SKM-1 treated with dmso at 0.1 percent for 144 hours (cell line): ENCODE measurements around the gene TBC1D14.

Experiments
- DNase-seq: peaks from one replicate; lab custom pipeline; 2025; ENCODE audit not compliant: unreplicated experiment; lab: John Stamatoyannopoulos, UW

Gene TBC1D14, protein sequence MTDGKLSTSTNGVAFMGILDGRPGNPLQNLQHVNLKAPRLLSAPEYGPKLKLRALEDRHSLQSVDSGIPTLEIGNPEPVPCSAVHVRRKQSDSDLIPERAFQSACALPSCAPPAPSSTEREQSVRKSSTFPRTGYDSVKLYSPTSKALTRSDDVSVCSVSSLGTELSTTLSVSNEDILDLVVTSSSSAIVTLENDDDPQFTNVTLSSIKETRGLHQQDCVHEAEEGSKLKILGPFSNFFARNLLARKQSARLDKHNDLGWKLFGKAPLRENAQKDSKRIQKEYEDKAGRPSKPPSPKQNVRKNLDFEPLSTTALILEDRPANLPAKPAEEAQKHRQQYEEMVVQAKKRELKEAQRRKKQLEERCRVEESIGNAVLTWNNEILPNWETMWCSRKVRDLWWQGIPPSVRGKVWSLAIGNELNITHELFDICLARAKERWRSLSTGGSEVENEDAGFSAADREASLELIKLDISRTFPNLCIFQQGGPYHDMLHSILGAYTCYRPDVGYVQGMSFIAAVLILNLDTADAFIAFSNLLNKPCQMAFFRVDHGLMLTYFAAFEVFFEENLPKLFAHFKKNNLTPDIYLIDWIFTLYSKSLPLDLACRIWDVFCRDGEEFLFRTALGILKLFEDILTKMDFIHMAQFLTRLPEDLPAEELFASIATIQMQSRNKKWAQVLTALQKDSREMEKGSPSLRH

DNA sequence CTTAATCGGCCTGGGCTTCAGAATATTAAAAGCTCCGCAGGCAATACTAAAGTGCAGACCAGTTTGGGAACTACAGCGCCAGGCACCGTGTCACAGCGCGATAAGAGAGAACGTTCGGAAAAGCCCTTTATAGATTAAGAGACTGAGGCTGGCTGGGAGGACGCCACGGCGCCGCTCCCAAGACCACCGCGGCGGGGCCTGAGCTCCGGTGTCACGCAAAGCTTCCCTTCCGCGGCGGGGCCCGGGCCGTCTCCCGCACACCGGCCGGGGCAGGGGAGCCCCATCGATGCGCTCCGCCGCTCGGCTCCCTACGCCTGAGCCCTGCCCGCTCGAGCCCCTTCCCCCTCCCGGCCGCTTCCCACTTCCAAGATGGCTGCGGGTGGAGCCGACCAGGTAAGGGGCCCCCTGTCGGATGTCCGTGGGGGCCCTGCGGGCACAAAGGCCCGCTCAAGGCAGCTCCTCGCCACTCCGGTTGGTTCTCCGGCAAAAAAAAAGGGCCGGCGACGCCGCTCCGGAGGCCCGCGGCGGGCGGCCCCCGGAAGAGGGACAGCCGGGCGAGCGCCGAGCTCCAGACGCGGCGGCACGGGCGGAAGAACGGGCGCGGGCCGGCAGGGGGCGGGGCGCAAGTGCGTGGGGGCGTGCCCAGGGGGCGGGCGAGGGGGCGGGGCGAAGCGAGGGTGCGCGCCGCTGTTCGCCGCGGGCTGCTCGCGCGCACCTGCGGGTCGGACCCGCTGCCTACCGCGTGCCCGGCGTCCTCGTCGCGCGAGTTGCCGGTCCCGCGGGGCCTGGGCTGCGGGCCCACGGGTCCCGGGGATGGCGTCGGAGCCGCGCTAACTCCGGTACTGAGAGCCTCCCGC is at the start of gene TBC1D14:
Gene TBC1D14, plus strand, starts transcription at position 714 of the 857 bp plus-strand sequence. CDS start 13,564 bp downstream, outside the sequence.
- peak; percentile 87 for DNase-seq

DNA sequence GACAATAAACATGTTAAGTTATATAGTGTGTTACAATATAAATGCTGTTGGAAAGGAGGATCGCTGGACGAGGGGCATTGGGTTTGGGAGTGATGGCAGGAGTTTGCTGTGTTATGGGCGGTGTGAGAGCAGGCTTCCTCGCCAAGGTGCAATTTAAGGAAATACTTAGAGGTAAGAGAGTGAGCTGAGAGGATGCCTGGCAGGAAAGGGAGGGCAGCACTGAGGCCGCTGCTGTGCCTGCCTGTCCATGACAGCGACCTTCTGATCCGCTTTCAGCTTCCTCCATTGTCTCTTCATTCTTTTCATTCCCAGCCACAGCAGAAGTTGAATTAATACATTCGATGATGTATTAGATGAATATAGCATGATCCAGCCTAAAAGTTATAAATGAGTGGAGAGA is 41.2 kb upstream of the TBC1D14 start:
- DNase-seq, result no peak

DNA sequence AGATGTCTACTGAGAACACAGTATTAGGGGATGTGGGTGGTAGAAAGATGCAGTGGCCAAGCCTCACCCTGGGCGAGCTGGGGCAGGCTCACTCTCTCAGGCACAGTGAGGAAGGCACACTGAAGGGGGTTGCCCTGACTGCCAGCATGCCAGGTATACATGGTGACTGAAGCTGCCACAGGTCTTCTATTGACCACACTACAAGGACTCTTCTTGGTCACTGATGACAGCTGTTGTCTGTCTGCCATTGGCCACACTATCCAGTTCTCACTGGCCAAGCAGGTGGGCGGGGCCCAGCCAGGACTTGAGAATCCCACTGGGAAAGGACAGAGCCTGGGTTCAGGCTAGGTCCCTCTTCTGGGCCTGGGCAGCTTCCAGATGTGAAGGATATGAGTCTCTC is 39.7 kb upstream of the TBC1D14 start:
- DNase-seq, result no peak

DNA sequence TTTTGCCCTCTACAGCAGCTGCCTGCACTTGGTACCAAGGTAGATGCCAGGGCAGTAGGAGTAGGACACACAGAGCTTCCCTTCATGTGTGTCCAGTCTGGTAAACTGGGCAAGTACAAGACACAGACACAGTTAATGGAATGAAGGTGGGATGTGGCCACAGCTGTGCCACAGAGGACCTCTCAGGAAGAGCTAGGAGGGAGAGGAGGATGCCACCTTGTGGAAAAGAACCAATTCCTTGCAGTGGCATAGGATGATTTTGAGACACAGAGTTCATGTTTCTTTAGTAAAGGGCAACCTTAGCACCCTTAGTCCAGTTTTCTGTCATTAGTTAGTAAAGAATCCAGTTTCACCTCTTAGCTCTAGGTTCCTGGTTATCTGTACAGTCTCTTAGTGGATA is 36.3 kb upstream of the TBC1D14 start:
- no peak for DNase-seq

DNA sequence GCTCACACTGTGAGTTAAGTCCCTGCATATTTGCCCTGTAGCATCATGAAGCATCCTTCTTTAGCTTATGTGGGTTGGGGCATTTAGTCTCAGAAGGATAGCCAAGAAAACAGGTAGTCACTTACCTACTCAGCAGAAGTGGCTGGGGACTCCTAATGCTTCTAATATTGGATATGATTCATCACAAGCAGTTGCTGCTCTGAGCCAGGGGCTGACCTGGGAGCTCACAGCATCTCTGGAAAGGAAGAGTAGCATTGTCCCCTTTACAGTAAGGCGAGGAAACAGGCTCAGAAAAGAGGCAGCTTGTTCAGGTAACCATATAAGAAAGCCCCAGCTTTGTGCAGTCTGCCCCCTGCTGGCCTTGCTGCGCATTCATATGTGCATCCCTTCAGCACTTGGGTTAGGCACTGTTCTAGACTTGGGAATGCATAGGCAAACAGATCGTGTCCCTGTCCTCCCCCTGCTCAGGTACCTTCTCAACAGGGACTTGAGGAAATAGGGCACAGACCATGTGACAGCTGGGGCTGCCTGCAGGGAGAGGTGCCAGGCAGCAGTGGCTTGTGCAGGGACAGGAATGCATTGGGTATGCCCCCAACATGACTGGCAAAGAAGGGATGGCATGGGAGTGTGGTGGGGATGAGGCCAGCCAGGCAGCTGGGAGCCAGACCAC is 35.7 kb upstream of the TBC1D14 start:
- peak; percentile 64 for DNase-seq

DNA sequence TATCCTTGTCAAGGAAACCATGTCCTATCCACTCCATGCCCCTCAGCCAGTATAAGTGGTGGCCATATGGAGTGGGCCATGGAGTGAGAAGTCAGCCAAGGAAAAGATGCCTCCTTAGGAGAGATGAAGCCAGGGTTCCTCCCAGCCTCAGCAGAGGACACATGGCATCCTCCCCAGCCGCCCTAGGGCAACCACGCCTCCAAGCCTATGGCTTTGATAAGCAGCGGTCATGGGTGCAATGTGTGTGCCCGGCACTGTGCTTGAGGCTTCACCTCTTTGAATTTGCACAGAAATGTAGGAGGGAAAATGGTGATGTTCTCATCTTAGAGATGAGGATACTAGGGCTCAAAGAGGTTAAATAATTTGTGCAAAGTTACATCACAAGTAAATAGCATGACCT is 34.6 kb upstream of the TBC1D14 start:
- DNase-seq, result no peak

DNA sequence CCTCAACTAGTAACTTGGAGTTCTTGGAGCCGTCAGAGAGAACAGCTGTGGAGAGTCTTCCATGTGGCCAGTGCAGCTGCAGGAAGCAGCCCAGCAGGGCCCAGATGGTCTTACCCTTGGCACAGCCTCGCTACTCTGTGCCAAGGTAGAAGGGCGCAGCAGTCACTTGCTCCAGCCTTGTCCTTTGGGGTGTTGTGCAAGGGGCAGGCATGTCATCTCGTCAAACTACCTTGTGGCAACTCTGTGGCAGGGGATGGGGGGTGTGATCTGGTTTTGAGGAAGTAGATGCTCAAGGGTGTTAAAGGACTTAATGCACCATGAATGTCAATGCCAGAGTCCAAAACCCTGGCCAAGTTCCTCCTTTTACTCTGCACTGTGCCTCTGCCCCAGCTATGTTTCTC is 34.2 kb upstream of the TBC1D14 start:
- peak; percentile 100 for DNase-seq

DNA sequence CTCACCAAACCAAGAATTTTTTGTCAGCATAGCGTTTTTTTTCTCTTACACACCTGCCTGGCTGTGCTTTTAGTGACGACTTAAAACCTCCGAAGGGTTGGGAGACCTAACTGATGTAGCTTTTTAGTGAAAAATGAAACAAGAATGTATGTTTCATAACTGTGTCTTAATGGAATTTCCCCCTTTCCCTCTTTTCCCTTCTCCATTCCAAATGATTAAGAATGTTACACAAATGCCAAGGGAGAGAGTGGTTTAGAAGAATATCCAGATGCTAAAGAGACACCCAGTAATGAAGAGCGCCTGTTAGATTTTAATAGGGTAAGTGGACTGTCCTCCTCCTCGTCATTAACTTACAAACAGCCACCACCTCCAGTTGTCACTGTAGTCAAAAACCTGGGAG is 33.2 kb upstream of the TBC1D14 start:
- no peak for DNase-seq

DNA sequence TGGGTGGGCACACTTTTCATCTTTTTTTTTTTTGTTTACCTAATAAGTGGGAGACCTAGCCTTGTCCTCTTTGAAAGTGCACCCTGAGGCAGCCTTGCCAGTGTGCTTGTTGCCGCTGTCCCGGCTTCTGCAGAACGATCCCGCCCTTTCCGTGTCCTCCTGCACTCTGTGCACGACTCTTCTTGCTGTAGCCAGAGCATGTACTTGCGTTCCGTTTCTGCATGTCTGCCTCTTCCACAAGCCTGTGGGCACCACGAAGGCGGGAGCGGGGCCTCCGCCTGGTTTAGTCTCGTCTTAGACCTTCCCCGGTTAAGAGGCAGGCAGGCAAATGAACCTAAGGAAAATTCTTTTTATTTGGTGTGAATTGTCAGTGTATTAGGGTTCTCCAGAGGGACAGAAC is 32.6 kb upstream of the TBC1D14 start:
- DNase-seq, result no peak

DNA sequence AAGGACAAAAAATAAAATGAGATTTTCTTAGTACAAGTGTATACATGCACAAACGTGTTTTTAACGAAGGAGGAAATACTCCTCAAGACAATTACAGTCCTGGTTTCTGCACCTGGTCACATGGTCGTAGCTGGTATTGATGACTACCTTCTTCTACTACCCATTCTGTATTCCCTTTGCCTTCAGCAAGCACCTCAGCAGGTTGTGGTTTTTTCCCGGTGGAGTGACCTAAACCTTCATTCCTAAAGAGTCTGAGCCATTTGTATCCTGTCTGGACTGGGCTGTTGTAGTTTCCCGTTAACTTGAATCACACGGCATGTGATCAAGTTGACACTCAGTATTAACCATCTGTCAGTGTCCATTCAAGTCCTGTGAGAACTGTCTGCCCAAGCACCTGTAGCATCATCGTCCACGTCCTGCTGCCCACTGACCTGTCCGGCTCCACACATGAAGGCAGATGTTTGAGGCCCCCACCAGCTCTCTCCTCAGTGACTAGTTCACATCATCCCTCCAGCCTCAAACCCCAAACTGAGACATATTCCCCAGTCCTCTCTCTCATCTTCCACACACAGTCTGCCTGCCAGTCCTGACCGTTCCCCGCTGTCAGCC is 31.1 kb upstream of the TBC1D14 start:
- DNase-seq, result no peak

DNA sequence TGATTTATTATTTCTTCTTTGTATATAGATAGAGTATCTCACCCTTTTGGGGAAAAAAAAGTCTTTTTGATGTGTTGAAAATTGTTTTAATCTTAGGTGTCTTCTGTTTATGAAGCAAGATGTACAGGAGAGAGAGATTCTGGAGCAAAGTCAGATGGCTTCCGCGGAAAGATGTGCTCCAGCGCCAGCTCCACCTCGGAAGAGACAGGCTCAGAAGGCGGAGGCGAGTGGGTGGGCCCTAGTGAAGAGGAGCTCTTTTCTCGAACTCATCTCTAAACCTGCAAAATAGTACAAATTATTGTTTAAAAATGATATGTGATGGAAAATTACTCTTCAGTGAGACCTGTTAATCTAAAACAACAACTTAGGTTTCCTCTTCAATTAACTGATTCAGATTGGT is 28.9 kb upstream of the TBC1D14 start:
- no peak for DNase-seq

DNA sequence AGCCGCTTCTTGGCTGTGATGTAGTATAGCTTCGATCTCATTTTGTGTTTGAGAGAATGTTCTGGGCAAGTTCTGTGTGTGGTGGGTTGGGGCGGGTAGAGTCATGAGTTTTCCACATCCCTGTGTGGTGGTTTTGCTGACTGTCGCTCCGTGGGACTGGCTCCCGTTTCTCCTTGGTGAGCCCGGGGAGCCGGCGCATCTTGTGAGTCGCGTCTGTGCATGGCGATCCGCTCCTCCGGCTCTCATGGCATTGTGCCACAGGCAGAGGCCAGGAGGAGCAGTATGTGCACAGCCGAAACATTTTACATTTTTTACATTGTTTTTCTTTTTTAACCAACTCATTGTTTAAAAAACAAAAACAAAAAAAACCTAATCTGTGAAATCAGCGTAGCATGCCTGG is 27.7 kb upstream of the TBC1D14 start:
- no peak for DNase-seq

DNA sequence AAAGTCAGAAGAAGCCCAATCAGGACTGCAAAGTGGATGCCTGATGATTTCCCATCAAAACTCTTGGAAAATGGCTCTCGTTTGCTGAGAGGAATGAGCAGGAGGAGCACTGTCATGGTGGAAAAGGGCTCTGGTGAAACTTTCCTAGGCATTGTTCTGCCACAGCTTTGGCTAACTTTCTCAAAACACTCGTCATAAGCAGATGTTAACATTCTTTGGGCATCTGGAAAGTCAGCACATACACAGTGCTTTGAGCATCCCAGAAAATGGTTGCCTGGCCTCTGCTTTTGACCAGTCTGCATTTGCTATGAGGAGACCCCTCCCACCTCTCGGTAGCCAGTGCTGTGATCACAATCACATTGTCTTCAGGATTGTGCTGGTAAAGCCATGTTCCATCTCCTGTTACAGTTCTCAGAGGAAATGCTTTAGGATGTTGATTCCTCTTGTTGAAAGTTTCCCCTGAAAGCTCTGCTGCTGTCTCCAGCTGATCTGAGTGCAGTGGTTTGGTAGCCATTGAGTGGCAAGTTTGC is 25.2 kb upstream of the TBC1D14 start:
- no peak for DNase-seq

DNA sequence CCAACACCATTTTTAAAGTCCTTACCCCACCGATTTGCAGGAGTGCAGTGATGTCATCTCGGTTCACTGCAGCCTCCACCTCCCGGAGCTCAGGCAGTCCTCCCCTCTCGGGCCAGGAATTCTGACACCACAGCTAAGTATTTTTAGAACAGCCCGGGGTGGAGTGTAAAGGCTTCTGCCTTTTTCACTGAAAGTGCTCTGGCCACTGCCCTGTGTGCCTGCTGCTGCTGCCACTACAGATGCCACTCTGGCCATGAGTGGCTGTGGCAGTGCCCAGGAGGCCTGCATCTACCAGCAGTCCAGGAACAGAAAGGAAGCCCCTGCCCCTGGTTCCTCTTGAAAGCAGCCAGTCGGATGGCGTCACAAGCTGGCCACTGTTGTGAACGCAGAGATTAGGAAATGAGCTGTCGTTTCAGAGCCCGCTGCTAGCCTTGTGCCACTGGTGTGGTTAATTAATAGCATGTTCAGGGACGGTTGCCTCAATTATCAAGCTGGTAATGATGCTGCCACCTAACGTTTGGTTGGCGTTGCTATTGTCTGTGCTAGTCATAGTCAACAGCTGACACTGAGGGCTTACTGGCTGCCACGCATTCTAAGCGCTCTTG is 23.6 kb upstream of the TBC1D14 start:
- DNase-seq, result peak; percentile 87

DNA sequence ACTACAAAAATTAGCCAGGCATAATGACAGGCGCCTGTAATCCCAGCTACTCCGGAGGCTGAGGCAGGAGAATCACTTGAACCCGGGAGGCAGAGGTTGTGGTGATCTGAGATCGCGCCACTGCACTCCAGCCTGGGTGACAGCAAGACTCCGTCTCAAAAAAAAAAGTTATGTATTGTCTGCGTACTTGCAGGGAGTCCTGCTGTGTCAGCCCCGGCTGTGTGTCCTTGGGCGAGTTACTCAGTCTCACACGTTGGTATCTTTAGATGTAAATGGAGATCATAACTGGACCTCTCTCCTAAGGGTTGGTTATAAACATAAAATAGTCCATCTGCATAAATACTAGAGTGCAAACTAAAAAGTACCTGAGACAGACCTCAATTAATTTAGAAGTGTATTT is 22.7 kb upstream of the TBC1D14 start:
- no peak for DNase-seq

DNA sequence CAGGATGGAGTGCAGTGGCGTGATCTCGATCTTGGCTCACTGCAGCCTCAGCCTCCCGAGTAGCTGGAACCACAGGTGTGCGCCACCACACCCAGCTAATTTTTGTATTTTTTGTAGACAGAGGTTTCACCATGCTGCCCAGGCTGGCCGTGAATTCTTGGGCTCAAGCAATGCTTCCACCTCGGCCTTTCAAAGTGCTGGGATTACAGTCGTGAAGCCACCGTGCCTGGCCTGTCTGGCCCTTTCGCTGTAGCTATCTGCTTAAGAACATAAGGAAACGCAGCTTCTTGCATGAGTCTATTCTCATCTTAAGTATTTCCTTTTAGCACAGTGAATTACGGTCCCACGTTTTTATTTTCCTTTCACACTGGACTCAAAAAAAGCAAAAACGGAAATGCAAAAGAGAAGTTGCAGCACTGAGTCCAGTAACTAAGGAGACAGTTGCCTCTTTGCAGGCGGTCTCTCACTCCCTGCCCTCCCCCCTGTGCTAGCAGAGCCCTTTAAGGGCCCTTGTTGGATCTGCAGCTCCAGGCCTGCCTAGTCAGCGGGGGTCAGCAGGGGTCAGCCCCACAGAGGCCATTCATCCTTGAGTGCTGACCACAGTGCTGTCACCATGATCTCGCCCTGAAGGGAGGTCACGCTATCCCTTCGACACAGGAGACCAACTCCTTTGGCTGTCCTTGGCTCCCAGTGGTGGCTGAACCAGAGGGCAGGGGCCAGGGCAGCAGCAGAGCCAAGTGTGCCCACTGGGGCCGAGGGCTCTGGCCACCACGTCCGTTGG is 21.8 kb upstream of the TBC1D14 start:
- DNase-seq, result peak; percentile 92

DNA sequence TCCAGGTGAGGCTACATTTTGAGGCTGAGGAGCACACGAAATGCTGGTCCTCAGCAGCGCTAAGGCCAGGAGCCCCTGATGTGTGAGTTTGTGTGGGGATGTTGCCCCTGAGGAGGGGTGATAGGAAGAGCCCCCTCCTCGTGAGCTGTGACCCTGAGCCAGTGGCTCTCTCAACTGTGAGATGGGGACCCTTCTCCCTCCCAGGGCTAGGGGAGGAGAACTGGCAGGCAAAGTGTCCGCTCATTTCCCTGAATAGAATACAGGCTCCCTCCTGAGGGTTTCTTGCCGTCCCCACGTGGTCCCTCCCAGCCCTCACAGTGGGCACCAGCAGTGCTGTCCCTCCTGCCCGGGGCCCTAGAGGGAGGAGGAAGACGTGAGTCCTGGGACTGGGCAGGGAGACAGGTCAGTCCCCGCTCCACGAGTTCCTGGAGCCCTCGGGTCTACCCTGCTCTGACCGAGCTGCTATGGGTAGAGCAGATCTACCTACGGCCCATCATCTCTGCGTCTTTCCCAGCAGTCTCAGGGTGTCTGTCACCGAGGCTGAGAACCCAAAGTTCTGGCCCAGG is 21.0 kb upstream of the TBC1D14 start:
- DNase-seq, result no peak

DNA sequence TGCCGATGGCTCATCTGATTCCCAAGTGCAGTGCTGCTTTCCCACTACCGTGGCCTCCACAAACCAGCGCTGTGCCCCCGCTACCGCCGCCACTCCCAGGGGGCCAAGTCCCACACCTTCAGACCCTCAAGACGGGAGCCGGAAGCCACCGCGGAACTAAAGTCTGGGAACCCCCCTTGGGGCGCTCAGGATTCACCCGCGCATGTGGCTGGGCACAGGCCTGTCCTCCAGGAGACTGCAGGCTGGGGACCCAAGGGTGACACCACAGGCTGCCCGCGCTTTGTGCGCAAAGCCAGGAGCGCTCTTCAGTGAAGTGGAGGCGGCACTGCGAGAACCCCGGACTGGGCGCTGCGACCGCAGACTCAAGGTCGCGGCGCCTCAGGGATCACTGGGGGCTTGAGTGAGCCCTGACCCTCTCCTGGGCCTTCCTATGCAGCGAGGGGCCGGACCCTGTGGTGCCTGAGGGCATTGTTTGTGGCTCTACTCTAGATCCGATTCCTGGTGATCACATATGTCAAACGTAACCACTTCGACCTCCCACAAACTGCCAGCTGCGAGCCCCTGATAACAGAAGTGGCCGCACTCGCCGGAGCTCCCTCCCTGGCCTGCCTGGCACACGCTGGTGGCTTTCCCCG is 20.4 kb upstream of the TBC1D14 start:
- DNase-seq, result no peak
